Measurements from ENCODE around the gene ZFPM1. TPM values are rescaled to one million over a fixed set of nuclear protein-coding genes. Genes with fewer than 3 reads are reported as not detected.

ZFPM1 gene
- total and polyA plus RNA-seq, 2 of the 8 experiments (the other 6 are each of a cell fraction or from before 2014, with no cell fraction given), result 0.74 to 4.8 TPM

DNA sequence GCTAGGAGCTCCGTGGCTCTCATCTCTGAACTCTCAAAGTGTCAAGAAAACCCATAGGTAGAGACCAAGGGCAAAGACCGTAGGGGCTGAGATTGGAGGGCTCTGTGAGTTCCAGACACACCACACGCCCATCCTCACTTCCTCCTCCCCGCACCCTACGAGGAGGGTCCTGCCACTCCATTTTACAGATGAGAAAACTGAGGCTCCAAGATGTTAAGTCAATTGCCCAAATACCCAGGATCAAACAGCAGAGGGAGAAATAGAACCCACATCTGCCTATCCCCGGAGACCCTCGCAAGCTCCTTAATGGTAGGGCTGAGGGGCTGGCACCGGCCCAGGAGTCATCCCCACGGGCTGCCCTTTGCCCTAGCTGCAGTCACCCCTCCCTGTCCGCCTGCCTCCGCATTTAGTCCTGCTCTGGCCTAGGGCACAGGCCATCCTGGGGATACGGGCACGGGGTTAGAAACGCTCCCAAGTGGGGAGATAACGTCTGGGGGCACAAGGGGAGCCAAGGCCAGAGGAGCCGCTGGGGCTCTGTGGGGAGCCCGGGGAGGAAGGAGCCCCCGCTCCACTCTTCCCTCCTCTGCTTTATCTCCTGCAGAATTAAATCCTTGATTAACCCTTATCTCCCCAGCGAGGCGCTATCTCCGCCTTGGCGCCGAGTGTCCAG, 63.0 kb downstream of the ZFPM1 start:
- CTCF ChIA-PET (ENCODE audit: partially characterized antibody), result interaction anchor here (1.0 to 1.9 kb wide), 5 partner anchors 12 to 28 kb away, joined by 3 to 4 read pairs (median 3); no protein-coding TSS in a partner anchor
- FAIRE-seq, result no peak

More for the DNA sequence above, 63.0 kb downstream of the ZFPM1 start:
- Histone ChIP-seq H2BK12ac (ENCODE audit: low read depth, low read length) (no peak overlapping the region), H4K5ac (ENCODE audit: insufficient read length, low read depth, low read length) (no peak overlapping the region), H3K27ac (ENCODE audit: low read depth, low read length) (no peak overlapping the region), H4K8ac (ENCODE audit: extremely low read depth, insufficient read depth, low read length) (no peak overlapping the region), H3K18ac (ENCODE audit: extremely low read depth, low read length) (no peak overlapping the region), H3K14ac (ENCODE audit: insufficient read length) (no peak overlapping the region), H3K56ac (replicated peaks; ENCODE audit: insufficient read length, low read depth, low read length) (no peak overlapping the region), H3K79me2 (ENCODE audit: control insufficient read depth in 1 of 2, insufficient read depth in 2 of 2, low read length in 2 of 2) (no peaks in the 10 kb centered on the region), H3K4me2 (ENCODE audit: insufficient read depth in 1 of 2, low read depth in 2 of 2, low read length in 2 of 2) (no peak overlapping the region), H3K23ac (ENCODE audit: insufficient read length) (no peak overlapping the region), H2BK20ac (ENCODE audit: low read length) (no peak overlapping the region), H3K79me1 (ENCODE audit: low read depth, low read length) (no peaks in the 10 kb centered on the region), H3K36me3 (ENCODE audit: control insufficient read depth in 2 of 4, insufficient read depth in 4 of 4, low read length in 3 of 4) (no peaks in the 10 kb centered on the region), H3K9ac (replicated peaks in 1 of 4; ENCODE audit: extremely low read depth in 1 of 4, low read depth in 3 of 4, low read length in 3 of 4) (no peak overlapping the region), H3K27me3 (replicated peaks in 1 of 4; ENCODE audit: control insufficient read depth in 3 of 4, extremely low read depth in 1 of 4, insufficient read depth in 3 of 4, low read length in 3 of 4) (no peaks in the 10 kb centered on the region), H2BK120ac (replicated peaks; ENCODE audit: low read depth, low read length) (no peak overlapping the region), H3K4me1 (replicated peaks in 1 of 4; ENCODE audit: control insufficient read depth in 3 of 4, insufficient read depth in 4 of 4, low read length in 3 of 4) (no peaks in the 10 kb centered on the region; a peak in 1 of 7 replicates), H4K20me1 (replicated peaks in 1 of 2; ENCODE audit: control insufficient read depth in 1 of 2, insufficient read depth in 2 of 2, low read length in 2 of 2) (peaks cover 0 to 7% of the 10 kb centered on the region in 2 experiments), H2AK5ac (ENCODE audit: low read depth, low read length) (no peak overlapping the region), H2BK5ac (ENCODE audit: low read depth, low read length) (no peak overlapping the region), H3K9me3 (ENCODE audit: insufficient read depth in 2 of 2, low read depth in 1 of 2, low read length in 1 of 2) (no peaks in the 10 kb centered on the region), H3K4me3 (ENCODE audit: extremely low read depth in 1 of 4, insufficient read depth in 2 of 4, low read depth in 3 of 4, low read length in 4 of 4) (no peak overlapping the region), H4K91ac (replicated peaks; ENCODE audit: insufficient read length, low read length) (no peak overlapping the region), H2BK15ac (ENCODE audit: low read length) (no peak overlapping the region), H3K23me2 (ENCODE audit: low read depth, low read length) (peaks cover 35% of the 10 kb centered on the region; the same call in 1 of the 2 replicates), H2AFZ (ENCODE audit: low read length) (no peak overlapping the region), H3K4ac (replicated peaks; ENCODE audit: insufficient read length, low read depth, low read length) (no peak overlapping the region)
- no peak for DNase-seq (ENCODE audit: low read depth in 1 of 2, low spot score in 2 of 2)
- TF ChIP-seq KDM1A (IDR thresholded peaks at IDR 0.05; ENCODE audit: borderline replicate concordance, low read length) (peak; percentile 31; the same call in 1 of the 2 replicates), ZNF274 (IDR thresholded peaks at IDR 0.05; ENCODE audit: borderline replicate concordance, extremely low read depth, low read length) (no peak)
- WGBS, 2 experiments (ENCODE audit: extremely low coverage in 1 of 2, insufficient coverage in 1 of 2, insufficient read length in 1 of 2, insufficient replicate concordance in 2 of 2, low coverage in 1 of 2, low lambda C conversion rate in 2 of 2, missing lambda C conversion rate in 1 of 2), result 90% methylated on average over 23 of the region's 23 CpGs; no CpG with 5 or more reads in 1 of the 2 experiments
- POLR2A ChIA-PET (ENCODE audit: partially characterized antibody), result interaction anchor here (0.9 to 1.6 kb wide), 2 partner anchors 17 to 23 kb away, joined by 3 to 4 read pairs; no protein-coding TSS in a partner anchor
